ENCODE results near the gene CYP8B1. TPM values are rescaled to one million over a fixed set of nuclear protein-coding genes. Genes with fewer than 3 reads are reported as not detected.

Gene CYP8B1
- total and polyA plus RNA-seq, 2 experiments from 2014 or later, result not detected

DNA sequence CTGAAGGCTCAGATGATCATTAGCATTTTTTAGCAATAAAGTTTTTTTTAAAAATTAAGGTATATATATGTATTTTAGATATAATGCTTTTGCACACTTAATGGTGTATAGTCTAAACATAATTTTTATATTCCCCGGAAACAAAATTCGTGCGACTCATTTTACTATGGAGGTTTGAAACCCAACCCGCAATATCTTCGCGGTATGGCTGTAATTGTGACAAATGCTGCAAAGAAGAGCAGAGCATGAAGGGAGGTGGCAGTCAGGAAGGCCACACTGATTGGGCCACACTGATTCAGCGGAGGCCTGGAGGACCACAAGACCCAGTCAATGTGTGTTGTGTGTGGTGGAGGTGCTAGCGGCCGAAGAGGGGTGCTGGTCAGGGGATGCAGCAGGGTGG is 4.5 kb upstream of the CYP8B1 start (continued):
- TF ChIP-seq, protein P1, sequence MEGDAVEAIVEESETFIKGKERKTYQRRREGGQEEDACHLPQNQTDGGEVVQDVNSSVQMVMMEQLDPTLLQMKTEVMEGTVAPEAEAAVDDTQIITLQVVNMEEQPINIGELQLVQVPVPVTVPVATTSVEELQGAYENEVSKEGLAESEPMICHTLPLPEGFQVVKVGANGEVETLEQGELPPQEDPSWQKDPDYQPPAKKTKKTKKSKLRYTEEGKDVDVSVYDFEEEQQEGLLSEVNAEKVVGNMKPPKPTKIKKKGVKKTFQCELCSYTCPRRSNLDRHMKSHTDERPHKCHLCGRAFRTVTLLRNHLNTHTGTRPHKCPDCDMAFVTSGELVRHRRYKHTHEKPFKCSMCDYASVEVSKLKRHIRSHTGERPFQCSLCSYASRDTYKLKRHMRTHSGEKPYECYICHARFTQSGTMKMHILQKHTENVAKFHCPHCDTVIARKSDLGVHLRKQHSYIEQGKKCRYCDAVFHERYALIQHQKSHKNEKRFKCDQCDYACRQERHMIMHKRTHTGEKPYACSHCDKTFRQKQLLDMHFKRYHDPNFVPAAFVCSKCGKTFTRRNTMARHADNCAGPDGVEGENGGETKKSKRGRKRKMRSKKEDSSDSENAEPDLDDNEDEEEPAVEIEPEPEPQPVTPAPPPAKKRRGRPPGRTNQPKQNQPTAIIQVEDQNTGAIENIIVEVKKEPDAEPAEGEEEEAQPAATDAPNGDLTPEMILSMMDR (conservative IDR thresholded peaks at IDR 0.05; ENCODE audit: low read depth in 2 of 2), result no peak

DNA sequence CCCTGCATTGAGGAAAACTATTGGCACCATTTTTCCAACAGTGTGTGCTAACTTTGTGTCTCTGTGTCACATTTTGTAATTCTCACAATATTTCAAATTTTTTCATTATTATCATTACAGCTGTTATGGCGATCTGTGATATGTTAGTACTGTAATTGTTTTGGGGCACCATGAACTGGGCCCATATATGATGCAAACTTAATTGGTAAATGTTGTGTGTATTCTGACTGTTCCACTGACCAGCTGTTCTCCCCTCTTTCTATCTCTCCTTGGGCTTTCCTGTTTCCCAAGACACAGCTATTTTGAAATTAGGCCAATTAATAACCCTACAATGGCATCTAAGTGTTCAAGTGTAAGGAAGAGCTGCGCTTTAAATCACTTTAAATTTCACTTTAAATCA is 2.2 kb upstream of the CYP8B1 start:
- Histone ChIP-seq H3K4me3 (no peak overlapping the region), H4K20me1 (replicated peaks; ENCODE audit: insufficient read depth) (no peaks in the 10 kb centered on the region), H3K79me2 (replicated peaks; ENCODE audit: insufficient read depth) (no peaks in the 10 kb centered on the region), H3F3A (replicated peaks; ENCODE audit: low read depth) (0 out of 2 replicates have a peak, but pooled peaks cover 4% of the 10 kb centered on the region), H3K36me3 (ENCODE audit: insufficient read depth) (no peaks in the 10 kb centered on the region), H3K27me3 (ENCODE audit: insufficient read depth) (no peaks in the 10 kb centered on the region), H3K4me2 (no peak overlapping the region), H3K9me2 (ENCODE audit: insufficient read depth) (no peaks in the 10 kb centered on the region), H3K27ac (ENCODE audit: low read depth) (no peak overlapping the region), H2AFZ (no peak overlapping the region), H3K4me1 (ENCODE audit: insufficient read depth) (peaks cover 18% of the 10 kb centered on the region)
- Mint-ChIP-seq H3K4me1 (peaks cover 18% of the 10 kb centered on the region; the same call in 2 of the 3 replicates), H3K27me3 (ENCODE audit: insufficient read depth, low read depth, poor library complexity) (no peaks in the 10 kb centered on the region), H3K9me3 (no peaks in the 10 kb centered on the region), H3K27ac (no peak overlapping the region), H3K4me3 (no peak overlapping the region), H3K36me3 (ENCODE audit: low read depth) (no peaks in the 10 kb centered on the region)
- DNase-seq (ENCODE audit: low spot score), result no peak
- ATAC-seq, result no peak
- TF ChIP-seq POLR2AphosphoS5 (IDR thresholded peaks at IDR 0.05; ENCODE audit: low read depth) (no peak), EZH2 (IDR thresholded peaks at IDR 0.05; ENCODE audit: low read depth, unreplicated experiment) (no peak), CREB1 (CRISPR knock-in tag; IDR thresholded peaks at IDR 0.05; ENCODE audit: low read depth) (no peak), EZH2phosphoT487 (IDR thresholded peaks at IDR 0.05; ENCODE audit: unreplicated experiment) (no peak), JUNB (IDR thresholded peaks at IDR 0.05; ENCODE audit: unreplicated experiment) (no peak), ZNF114 (CRISPR knock-in tag; IDR thresholded peaks at IDR 0.05) (no peak), ZNF331 (CRISPR knock-in tag; IDR thresholded peaks at IDR 0.05; ENCODE audit: low read depth) (no peak), NANOG (IDR thresholded peaks at IDR 0.05; ENCODE audit: borderline replicate concordance) (no peak)
- TF ChIP-seq, protein P1 (conservative IDR thresholded peaks at IDR 0.05; ENCODE audit: low read depth in 2 of 2), result no peak
- TF ChIP-seq, protein P2, sequence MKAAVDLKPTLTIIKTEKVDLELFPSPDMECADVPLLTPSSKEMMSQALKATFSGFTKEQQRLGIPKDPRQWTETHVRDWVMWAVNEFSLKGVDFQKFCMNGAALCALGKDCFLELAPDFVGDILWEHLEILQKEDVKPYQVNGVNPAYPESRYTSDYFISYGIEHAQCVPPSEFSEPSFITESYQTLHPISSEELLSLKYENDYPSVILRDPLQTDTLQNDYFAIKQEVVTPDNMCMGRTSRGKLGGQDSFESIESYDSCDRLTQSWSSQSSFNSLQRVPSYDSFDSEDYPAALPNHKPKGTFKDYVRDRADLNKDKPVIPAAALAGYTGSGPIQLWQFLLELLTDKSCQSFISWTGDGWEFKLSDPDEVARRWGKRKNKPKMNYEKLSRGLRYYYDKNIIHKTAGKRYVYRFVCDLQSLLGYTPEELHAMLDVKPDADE (IDR thresholded peaks at IDR 0.05), result no peak
- TF ChIP-seq, protein P3, sequence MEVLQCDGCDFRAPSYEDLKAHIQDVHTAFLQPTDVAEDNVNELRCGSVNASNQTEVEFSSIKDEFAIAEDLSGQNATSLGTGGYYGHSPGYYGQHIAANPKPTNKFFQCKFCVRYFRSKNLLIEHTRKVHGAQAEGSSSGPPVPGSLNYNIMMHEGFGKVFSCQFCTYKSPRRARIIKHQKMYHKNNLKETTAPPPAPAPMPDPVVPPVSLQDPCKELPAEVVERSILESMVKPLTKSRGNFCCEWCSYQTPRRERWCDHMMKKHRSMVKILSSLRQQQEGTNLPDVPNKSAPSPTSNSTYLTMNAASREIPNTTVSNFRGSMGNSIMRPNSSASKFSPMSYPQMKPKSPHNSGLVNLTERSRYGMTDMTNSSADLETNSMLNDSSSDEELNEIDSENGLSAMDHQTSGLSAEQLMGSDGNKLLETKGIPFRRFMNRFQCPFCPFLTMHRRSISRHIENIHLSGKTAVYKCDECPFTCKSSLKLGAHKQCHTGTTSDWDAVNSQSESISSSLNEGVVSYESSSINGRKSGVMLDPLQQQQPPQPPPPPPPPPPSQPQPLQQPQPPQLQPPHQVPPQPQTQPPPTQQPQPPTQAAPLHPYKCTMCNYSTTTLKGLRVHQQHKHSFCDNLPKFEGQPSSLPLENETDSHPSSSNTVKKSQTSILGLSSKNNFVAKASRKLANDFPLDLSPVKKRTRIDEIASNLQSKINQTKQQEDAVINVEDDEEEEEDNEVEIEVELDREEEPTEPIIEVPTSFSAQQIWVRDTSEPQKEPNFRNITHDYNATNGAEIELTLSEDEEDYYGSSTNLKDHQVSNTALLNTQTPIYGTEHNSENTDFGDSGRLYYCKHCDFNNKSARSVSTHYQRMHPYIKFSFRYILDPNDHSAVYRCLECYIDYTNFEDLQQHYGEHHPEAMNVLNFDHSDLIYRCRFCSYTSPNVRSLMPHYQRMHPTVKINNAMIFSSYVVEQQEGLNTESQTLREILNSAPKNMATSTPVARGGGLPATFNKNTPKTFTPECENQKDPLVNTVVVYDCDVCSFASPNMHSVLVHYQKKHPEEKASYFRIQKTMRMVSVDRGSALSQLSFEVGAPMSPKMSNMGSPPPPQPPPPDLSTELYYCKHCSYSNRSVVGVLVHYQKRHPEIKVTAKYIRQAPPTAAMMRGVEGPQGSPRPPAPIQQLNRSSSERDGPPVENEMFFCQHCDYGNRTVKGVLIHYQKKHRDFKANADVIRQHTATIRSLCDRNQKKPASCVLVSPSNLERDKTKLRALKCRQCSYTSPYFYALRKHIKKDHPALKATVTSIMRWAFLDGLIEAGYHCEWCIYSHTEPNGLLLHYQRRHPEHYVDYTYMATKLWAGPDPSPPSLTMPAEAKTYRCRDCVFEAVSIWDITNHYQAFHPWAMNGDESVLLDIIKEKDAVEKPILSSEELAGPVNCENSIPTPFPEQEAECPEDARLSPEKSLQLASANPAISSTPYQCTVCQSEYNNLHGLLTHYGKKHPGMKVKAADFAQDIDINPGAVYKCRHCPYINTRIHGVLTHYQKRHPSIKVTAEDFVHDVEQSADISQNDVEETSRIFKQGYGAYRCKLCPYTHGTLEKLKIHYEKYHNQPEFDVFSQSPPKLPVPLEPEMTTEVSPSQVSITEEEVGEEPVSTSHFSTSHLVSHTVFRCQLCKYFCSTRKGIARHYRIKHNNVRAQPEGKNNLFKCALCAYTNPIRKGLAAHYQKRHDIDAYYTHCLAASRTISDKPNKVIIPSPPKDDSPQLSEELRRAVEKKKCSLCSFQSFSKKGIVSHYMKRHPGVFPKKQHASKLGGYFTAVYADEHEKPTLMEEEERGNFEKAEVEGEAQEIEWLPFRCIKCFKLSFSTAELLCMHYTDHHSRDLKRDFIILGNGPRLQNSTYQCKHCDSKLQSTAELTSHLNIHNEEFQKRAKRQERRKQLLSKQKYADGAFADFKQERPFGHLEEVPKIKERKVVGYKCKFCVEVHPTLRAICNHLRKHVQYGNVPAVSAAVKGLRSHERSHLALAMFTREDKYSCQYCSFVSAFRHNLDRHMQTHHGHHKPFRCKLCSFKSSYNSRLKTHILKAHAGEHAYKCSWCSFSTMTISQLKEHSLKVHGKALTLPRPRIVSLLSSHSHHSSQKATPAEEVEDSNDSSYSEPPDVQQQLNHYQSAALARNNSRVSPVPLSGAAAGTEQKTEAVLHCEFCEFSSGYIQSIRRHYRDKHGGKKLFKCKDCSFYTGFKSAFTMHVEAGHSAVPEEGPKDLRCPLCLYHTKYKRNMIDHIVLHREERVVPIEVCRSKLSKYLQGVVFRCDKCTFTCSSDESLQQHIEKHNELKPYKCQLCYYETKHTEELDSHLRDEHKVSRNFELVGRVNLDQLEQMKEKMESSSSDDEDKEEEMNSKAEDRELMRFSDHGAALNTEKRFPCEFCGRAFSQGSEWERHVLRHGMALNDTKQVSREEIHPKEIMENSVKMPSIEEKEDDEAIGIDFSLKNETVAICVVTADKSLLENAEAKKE (CRISPR knock-in tag; IDR thresholded peaks at IDR 0.05), result no peak

Measured in GM23338 (cell line).